IPS-15b (cell line): ENCODE measurements around the gene DCUN1D2.
"Not testable (repeated sequence)": the region's sequence is repeated elsewhere in the genome, so short reads cannot be mapped to it uniquely, and the experiment has no call there.

Experiments used
- H3K27me3 ChIP-seq: one replicate; pipeline ENCODE4 v1.6.1; 2013; ENCODE audit warnings: low read length; ENCODE audit not compliant: control insufficient read depth, insufficient read depth
- H3K36me3 ChIP-seq: one replicate; pipeline ENCODE4 v1.6.1; 2013; ENCODE audit warnings: low read length; ENCODE audit not compliant: control insufficient read depth, insufficient read depth
- H3K4me1 ChIP-seq: one replicate; pipeline ENCODE4 v1.6.1; 2013; ENCODE audit warnings: mild to moderate bottlenecking, low read length; ENCODE audit not compliant: control insufficient read depth, insufficient read depth
- H3K4me3 ChIP-seq: one replicate; pipeline ENCODE4 v1.5.1; 2013; ENCODE audit warnings: low read depth, low read length
- H3K9ac ChIP-seq: one replicate; pipeline ENCODE4 v1.6.1; 2013; ENCODE audit warnings: low read depth, mild to moderate bottlenecking, low read length
- H3K9me3 ChIP-seq: one replicate; pipeline ENCODE4 v1.6.1; 2013; ENCODE audit warnings: mild to moderate bottlenecking, low read length; ENCODE audit not compliant: control insufficient read depth, insufficient read depth

DCUN1D2 gene

GRCh38 chr13:113435907-113436306 lies 54.6 kb downstream of the DCUN1D2 start:
- not testable (repeated sequence) for H3K9ac ChIP-seq, H3K4me3 ChIP-seq, H3K27me3 ChIP-seq, H3K4me1 ChIP-seq, H3K36me3 ChIP-seq, H3K9me3 ChIP-seq

- no peaks in the 10 kb centered on the region for H3K36me3 ChIP-seq
- H3K9ac ChIP-seq: no peak overlapping the region
- H3K27me3 ChIP-seq: no peaks in the 10 kb centered on the region
- H3K4me1 ChIP-seq: no peaks in the 10 kb centered on the region
- no peak overlapping the region for H3K4me3 ChIP-seq
- H3K9me3 ChIP-seq: no peaks in the 10 kb centered on the region
These were observed 57.1 kb downstream of the DCUN1D2 start for GRCh38 chr13:113433391-113433916.

- H3K4me3 ChIP-seq: no peak overlapping the region
- no peaks in the 10 kb centered on the region for H3K4me1 ChIP-seq
- H3K27me3 ChIP-seq: no peaks in the 10 kb centered on the region
- no peaks in the 10 kb centered on the region for H3K36me3 ChIP-seq
- H3K9me3 ChIP-seq: no peaks in the 10 kb centered on the region
- H3K9ac ChIP-seq: no peak overlapping the region
These were observed 57.8 kb downstream of the DCUN1D2 start for GRCh38 chr13:113432506-113433270.

- Histone ChIP-seq H3K36me3 (no peaks in the 10 kb centered on the region), H3K27me3 (no peaks in the 10 kb centered on the region), H3K4me3 (no peak overlapping the region), H3K9me3 (no peaks in the 10 kb centered on the region), H3K4me1 (no peaks in the 10 kb centered on the region), H3K9ac (no peak overlapping the region)
These were observed 59.3 kb downstream of the DCUN1D2 start for GRCh38 chr13:113431171-113431570.

- no peaks in the 10 kb centered on the region for H3K4me1 ChIP-seq
These were observed 60.0 kb downstream of the DCUN1D2 start for GRCh38 chr13:113430378-113431110.

GRCh38 chr13:113429608-113429985 lies 60.9 kb downstream of the DCUN1D2 start:
- no peaks in the 10 kb centered on the region for H3K9me3 ChIP-seq
- no peak overlapping the region for H3K9ac ChIP-seq
- H3K36me3 ChIP-seq: no peaks in the 10 kb centered on the region
- H3K4me3 ChIP-seq: no peak overlapping the region
- H3K27me3 ChIP-seq: no peaks in the 10 kb centered on the region
- no peaks in the 10 kb centered on the region for H3K4me1 ChIP-seq

More at GRCh38 chr13:113430378-113431110, 60.0 kb downstream of the DCUN1D2 start:
- Histone ChIP-seq H3K27me3 (no peaks in the 10 kb centered on the region), H3K9me3 (no peaks in the 10 kb centered on the region), H3K9ac (no peak overlapping the region), H3K4me3 (no peak overlapping the region), H3K36me3 (no peaks in the 10 kb centered on the region)

- no peaks in the 10 kb centered on the region for H3K4me1 ChIP-seq
- H3K4me3 ChIP-seq: no peak overlapping the region
- H3K9ac ChIP-seq: no peak overlapping the region
- no peaks in the 10 kb centered on the region for H3K27me3 ChIP-seq
- no peaks in the 10 kb centered on the region for H3K36me3 ChIP-seq
- H3K9me3 ChIP-seq: no peaks in the 10 kb centered on the region
These were observed 61.5 kb downstream of the DCUN1D2 start for GRCh38 chr13:113428871-113429607.

GRCh38 chr13:113428469-113428865 lies 62.0 kb downstream of the DCUN1D2 start:
- Histone ChIP-seq H3K4me1 (no peaks in the 10 kb centered on the region), H3K9ac (no peak overlapping the region), H3K27me3 (no peaks in the 10 kb centered on the region), H3K4me3 (no peak overlapping the region), H3K9me3 (no peaks in the 10 kb centered on the region), H3K36me3 (no peaks in the 10 kb centered on the region)

GRCh38 chr13:113427562-113428468 lies 62.7 kb downstream of the DCUN1D2 start:
- Histone ChIP-seq H3K4me1 (no peaks in the 10 kb centered on the region), H3K27me3 (no peaks in the 10 kb centered on the region), H3K9me3 (no peaks in the 10 kb centered on the region), H3K36me3 (no peaks in the 10 kb centered on the region), H3K4me3 (no peak overlapping the region), H3K9ac (no peak overlapping the region)

- Histone ChIP-seq H3K9ac (no peak overlapping the region), H3K36me3 (no peaks in the 10 kb centered on the region), H3K27me3 (no peaks in the 10 kb centered on the region), H3K9me3 (no peaks in the 10 kb centered on the region), H3K4me1 (no peaks in the 10 kb centered on the region), H3K4me3 (no peak overlapping the region)
These were observed 63.9 kb downstream of the DCUN1D2 start for GRCh38 chr13:113426591-113426986.
